OCI-LY1 (cell line): ENCODE data around the gene PIGW.

Experiments
- CTCF ChIP-seq: fragments of 200-600 bp; sonication (generic), shearing (Covaris generic); IDR thresholded peaks from 2 replicates; pipeline ENCODE4 v1.5.1; 2017; ENCODE audit warnings: mild to moderate bottlenecking, antibody characterized with exemption, low read length, moderate library complexity, mixed read lengths
- EZH2 ChIP-seq: fragments of 200-600 bp; sonication (generic), shearing (Covaris generic); IDR thresholded peaks from 2 replicates; pipeline ENCODE4 v1.8.0; 2017; ENCODE audit warnings: borderline replicate concordance, mixed run types, mild to moderate bottlenecking, antibody characterized with exemption, low read length, moderate library complexity, mixed read lengths

- TF ChIP-seq CTCF (no peak), EZH2 (no peak)
Measured at GRCh38 chr17:36504156-36504545, 30.6 kb upstream of the PIGW start.
